Measurements from ENCODE around the gene LHX8.

- TF ChIP-seq, protein P1, sequence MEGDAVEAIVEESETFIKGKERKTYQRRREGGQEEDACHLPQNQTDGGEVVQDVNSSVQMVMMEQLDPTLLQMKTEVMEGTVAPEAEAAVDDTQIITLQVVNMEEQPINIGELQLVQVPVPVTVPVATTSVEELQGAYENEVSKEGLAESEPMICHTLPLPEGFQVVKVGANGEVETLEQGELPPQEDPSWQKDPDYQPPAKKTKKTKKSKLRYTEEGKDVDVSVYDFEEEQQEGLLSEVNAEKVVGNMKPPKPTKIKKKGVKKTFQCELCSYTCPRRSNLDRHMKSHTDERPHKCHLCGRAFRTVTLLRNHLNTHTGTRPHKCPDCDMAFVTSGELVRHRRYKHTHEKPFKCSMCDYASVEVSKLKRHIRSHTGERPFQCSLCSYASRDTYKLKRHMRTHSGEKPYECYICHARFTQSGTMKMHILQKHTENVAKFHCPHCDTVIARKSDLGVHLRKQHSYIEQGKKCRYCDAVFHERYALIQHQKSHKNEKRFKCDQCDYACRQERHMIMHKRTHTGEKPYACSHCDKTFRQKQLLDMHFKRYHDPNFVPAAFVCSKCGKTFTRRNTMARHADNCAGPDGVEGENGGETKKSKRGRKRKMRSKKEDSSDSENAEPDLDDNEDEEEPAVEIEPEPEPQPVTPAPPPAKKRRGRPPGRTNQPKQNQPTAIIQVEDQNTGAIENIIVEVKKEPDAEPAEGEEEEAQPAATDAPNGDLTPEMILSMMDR (IDR thresholded peaks at IDR 0.05): no peak
- no peak for TF ChIP-seq POLR2AphosphoS5 (IDR thresholded peaks at IDR 0.05)
Measured at GRCh38 chr1:75125161-75125726, 8.9 kb upstream of the LHX8 start.

Data from prostate gland (tissue), 2 donors.